ENCODE measurements around the gene SERTM2.

DNA sequence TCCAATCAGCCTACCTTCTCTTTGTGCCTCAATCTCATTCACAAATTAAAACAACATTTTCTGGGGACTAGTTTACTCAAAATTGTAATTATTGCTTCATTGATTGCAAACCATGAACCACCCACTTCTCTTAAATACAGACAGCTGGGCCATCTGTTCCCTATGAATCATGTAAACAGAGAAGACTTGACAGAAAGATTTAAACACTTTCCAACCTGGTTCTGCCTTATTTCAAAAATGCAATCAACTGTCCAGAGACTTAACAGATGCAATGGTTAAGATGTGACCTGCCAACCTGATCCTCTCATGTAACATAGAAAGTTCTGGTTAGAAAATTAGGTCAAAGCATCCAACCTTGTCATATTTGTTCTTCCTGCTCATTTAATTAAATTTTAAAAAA is 20.8 kb upstream of the SERTM2 start:
- TF ChIP-seq POLR2A (IDR thresholded peaks at IDR 0.05; ENCODE audit: low read length) (no peak), EP300 (IDR thresholded peaks at IDR 0.05) (no peak), HDAC2 (IDR thresholded peaks at IDR 0.05) (no peak), MAFK (IDR thresholded peaks at IDR 0.05; ENCODE audit: partially characterized antibody) (no peak), EHMT2 (IDR thresholded peaks at IDR 0.05; ENCODE audit: low read depth) (no peak), RAD21 (conservative IDR thresholded peaks at IDR 0.05 in 1 of 2, IDR thresholded peaks at IDR 0.05 in 1 of 2) (no peak), NFE2L2 (conservative IDR thresholded peaks at IDR 0.05; ENCODE audit: low read length) (no peak), CBX2 (IDR thresholded peaks at IDR 0.05; ENCODE audit: borderline replicate concordance, low read depth) (no peak), RCOR1 (IDR thresholded peaks at IDR 0.05; ENCODE audit: low read depth, low read length) (no peak), CHD2 (IDR thresholded peaks at IDR 0.05; ENCODE audit: low read length, partially characterized antibody) (no peak), POLR2AphosphoS2 (conservative IDR thresholded peaks at IDR 0.05; ENCODE audit: low read length) (no peak)
- TF ChIP-seq, protein P1, sequence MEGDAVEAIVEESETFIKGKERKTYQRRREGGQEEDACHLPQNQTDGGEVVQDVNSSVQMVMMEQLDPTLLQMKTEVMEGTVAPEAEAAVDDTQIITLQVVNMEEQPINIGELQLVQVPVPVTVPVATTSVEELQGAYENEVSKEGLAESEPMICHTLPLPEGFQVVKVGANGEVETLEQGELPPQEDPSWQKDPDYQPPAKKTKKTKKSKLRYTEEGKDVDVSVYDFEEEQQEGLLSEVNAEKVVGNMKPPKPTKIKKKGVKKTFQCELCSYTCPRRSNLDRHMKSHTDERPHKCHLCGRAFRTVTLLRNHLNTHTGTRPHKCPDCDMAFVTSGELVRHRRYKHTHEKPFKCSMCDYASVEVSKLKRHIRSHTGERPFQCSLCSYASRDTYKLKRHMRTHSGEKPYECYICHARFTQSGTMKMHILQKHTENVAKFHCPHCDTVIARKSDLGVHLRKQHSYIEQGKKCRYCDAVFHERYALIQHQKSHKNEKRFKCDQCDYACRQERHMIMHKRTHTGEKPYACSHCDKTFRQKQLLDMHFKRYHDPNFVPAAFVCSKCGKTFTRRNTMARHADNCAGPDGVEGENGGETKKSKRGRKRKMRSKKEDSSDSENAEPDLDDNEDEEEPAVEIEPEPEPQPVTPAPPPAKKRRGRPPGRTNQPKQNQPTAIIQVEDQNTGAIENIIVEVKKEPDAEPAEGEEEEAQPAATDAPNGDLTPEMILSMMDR (IDR thresholded peaks at IDR 0.05) = no peak
- TF ChIP-seq, protein P2, sequence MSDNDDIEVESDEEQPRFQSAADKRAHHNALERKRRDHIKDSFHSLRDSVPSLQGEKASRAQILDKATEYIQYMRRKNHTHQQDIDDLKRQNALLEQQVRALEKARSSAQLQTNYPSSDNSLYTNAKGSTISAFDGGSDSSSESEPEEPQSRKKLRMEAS (IDR thresholded peaks at IDR 0.05) = no peak
